Stomach (tissue), 9 donors: ENCODE measurements around the gene CTCF. TPM values are rescaled to one million over a fixed set of nuclear protein-coding genes. Genes with fewer than 3 reads are reported as not detected.

ENCODE experiments used
- DNase-seq, 2 donors: peaks; one replicate each; pipeline versions ENCODE4 v3.0.0 to v3.0.0-alpha.2; 2013 to 2019
- H3K27ac ChIP-seq, 5 donors: fragments of 200-600 bp in 4 of 5; sonication (generic) in 4 of 5; one replicate each; pipeline ENCODE4 v1.5.1; 2013 to 2019; ENCODE audit warnings: mild to moderate bottlenecking in 1 of 5, moderate library complexity in 1 of 5
- H3K27me3 ChIP-seq, 3 donors: fragments of 200-600 bp; sonication (generic); one replicate each; pipeline ENCODE4 v1.5.1; 2017 to 2019; ENCODE audit warnings: mixed run types in 1 of 3
- H3K36me3 ChIP-seq, 4 donors: fragments of 200-600 bp; sonication (generic); 1 replicate in 3 of 4; 2 replicates in 1 of 4; pipeline ENCODE4 v1.5.1; 2016 to 2019
- H3K4me1 ChIP-seq, 4 donors: fragments of 200-600 bp; sonication (generic); one replicate each; pipeline ENCODE4 v1.5.1; 2016 to 2019
- H3K4me3 ChIP-seq, 4 donors: fragments of 200-600 bp; sonication (generic) in 3 of 4; one replicate each; pipeline ENCODE4 v1.5.1; 2016 to 2019; ENCODE audit warnings: mild to moderate bottlenecking in 1 of 4
- H3K9me3 ChIP-seq, 4 donors: fragments of 200-600 bp; sonication (generic); one replicate each; pipeline ENCODE4 v1.5.1; 2016 to 2019
- EP300 ChIP-seq: sonication (generic); formaldehyde crosslinking; IDR thresholded peaks from one replicate; pipeline ENCODE4 v1.6.1; 2017; ENCODE audit warnings: antibody characterized with exemption
- POLR2A ChIP-seq, 4 donors: fragments of 450-650 bp; IDR thresholded peaks; one replicate each; pipeline ENCODE4 v1.6.1; 2016; ENCODE audit warnings: antibody characterized with exemption in 4 of 4, control low read depth in 2 of 4, mild to moderate bottlenecking in 1 of 4, moderate library complexity in 1 of 4
- POLR2AphosphoS5 ChIP-seq, 3 donors: sonication (generic); formaldehyde crosslinking; IDR thresholded peaks; one replicate each; pipeline ENCODE4 v1.6.1; 2016; ENCODE audit warnings: antibody characterized with exemption in 3 of 3
- WGBS, 5 donors: extraction: QIAGEN DNeasy Blood & Tissue Kit in 3 of 5; methylation state at CpG; one replicate each; pipeline versions ENCODE4 v1.1.5 to v1.1.7; 2013 to 2018; 5-methylcytosine and 5-hydroxymethylcytosine counted together
- intact Hi-C: fragments of 100-400 bp; cut with DNase I; formaldehyde crosslinking; loops from one replicate; pipeline ENCODE4 v1.15.1; 2023; ENCODE audit warnings: low total_unique reads
- polyA plus RNA-seq, 3 donors: library from polyadenylated mRNA; stranded (reverse); fragments of 200-250 nt; gene quantifications; one replicate each; pipeline ENCODE4 v1.2.3, GENCODE V29; 2013
- total RNA-seq, 5 donors: library from RNA; depleted of rRNA; stranded (reverse); fragments of >200 nt; gene quantifications; one replicate each; pipeline versions ENCODE4 v1.1.0 to v1.2.3, GENCODE V29; 2014 to 2016
- TF ChIP-seq, protein P1 (sequence below), 7 experiments: fragments of 450-650 bp in 4 of 7; fragments of 200-600 bp in 3 of 7; sonication (generic) in 3 of 7; IDR thresholded peaks; one replicate each; pipeline ENCODE4 v1.5.1; 2016 to 2019; ENCODE audit warnings: antibody characterized with exemption in 7 of 7, control low read depth in 2 of 7, mild to moderate bottlenecking in 1 of 7
- donor health status: healthy with polysubstance abuse.
- donor health status: Bipolar disorder and iron deficiency.
- donor health status: healthy.

Gene CTCF
- total and polyA plus RNA-seq, 8 donors, result 15.0 to 47.3 (median 33.4) TPM

DNA sequence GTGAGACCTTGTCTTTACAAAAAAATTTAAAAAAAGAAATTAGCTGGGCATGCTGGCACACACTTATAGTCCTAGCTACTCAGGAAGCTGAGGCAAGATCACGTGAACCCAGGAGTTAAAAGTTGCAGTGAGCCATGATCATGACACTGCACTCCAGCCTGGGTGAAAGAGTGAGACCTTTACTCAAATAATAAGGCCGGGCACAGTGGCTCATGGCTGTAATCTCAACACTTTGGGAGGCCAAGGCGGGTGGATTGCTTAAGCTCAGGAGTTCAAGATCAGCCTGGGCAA, 45.2 kb upstream of the CTCF start:
- Histone ChIP-seq H3K4me1 (peaks cover 0 to 24% (median 11%) of the 10 kb centered on the region in 4 donors), H3K9me3 (no peaks in the 10 kb centered on the region), H3K4me3 (no peak overlapping the region), H3K27me3 (no peaks in the 10 kb centered on the region), H3K27ac (no peak overlapping the region), H3K36me3 (no peaks in the 10 kb centered on the region)
- intact Hi-C loops, result loop anchor here (5.0 kb wide), 1 partner anchor 125 kb away; no protein-coding TSS in a partner anchor
- no peak for DNase-seq
- 71 to 83% (median 77%) methylated on average over 3 of the region's 3 CpGs for WGBS, 5 donors
- no peak for TF ChIP-seq POLR2A (IDR thresholded peaks at IDR 0.05)
- TF ChIP-seq EP300, result no peak
- TF ChIP-seq POLR2AphosphoS5 (IDR thresholded peaks at IDR 0.05), result no peak
- TF ChIP-seq, protein P1, sequence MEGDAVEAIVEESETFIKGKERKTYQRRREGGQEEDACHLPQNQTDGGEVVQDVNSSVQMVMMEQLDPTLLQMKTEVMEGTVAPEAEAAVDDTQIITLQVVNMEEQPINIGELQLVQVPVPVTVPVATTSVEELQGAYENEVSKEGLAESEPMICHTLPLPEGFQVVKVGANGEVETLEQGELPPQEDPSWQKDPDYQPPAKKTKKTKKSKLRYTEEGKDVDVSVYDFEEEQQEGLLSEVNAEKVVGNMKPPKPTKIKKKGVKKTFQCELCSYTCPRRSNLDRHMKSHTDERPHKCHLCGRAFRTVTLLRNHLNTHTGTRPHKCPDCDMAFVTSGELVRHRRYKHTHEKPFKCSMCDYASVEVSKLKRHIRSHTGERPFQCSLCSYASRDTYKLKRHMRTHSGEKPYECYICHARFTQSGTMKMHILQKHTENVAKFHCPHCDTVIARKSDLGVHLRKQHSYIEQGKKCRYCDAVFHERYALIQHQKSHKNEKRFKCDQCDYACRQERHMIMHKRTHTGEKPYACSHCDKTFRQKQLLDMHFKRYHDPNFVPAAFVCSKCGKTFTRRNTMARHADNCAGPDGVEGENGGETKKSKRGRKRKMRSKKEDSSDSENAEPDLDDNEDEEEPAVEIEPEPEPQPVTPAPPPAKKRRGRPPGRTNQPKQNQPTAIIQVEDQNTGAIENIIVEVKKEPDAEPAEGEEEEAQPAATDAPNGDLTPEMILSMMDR (IDR thresholded peaks at IDR 0.05), result no peak

DNA sequence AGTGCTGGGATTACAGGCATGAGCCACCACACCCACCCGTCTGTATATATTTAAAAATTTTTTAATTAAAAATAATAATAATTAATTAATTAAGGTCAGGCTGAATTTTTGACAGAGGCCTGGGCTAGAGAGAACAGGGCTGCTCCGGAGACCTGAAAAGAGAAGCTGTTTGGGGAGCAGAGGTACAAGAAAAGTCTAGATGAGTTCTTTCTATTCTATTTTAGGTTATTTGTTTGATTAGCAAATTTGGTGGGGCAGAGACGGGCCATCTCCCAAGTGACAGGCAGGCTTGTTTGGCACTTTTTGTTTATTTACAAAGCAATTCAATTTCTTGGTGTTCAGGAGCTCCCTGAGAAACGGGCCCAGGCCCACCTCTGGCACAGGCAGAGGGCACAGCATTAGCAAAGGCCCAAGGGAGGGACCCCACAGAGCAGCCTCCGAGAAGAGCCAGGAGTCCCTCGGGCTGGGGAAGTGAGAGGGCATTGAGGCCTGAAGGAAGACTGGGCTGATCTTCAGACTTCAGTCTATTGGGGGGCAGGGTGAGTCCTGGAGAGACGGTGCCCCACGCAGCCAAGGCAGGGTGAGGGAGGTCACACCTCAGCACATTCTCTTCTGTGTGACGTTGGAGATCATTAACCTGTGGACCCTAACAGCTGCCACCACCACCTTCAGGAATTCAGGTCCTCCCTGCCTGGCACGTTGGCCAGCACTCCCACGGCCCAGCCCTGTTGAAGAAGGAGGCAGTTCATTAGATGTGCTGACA, 44.5 kb upstream of the CTCF start:
- intact Hi-C loops, result loop anchor here (5.0 kb wide), 1 partner anchor 124 kb away; no protein-coding TSS in a partner anchor
- Histone ChIP-seq H3K36me3 (no peaks in the 10 kb centered on the region), H3K9me3 (no peaks in the 10 kb centered on the region), H3K4me3 (no peak overlapping the region), H3K27ac (peak overlapping the region in 1 of 5 donors; percentile 46), H3K4me1 (peaks cover 0 to 24% (median 11%) of the 10 kb centered on the region in 4 donors), H3K27me3 (no peaks in the 10 kb centered on the region)
- DNase-seq, result no peak
- WGBS, 5 donors, result 60 to 69% (median 65%) methylated on average over 10 to 11 of the region's 11 CpGs
- TF ChIP-seq EP300 (no peak), POLR2A (IDR thresholded peaks at IDR 0.05) (no peak), POLR2AphosphoS5 (IDR thresholded peaks at IDR 0.05) (no peak)
- TF ChIP-seq, protein P1 (IDR thresholded peaks at IDR 0.05), result no peak

DNA sequence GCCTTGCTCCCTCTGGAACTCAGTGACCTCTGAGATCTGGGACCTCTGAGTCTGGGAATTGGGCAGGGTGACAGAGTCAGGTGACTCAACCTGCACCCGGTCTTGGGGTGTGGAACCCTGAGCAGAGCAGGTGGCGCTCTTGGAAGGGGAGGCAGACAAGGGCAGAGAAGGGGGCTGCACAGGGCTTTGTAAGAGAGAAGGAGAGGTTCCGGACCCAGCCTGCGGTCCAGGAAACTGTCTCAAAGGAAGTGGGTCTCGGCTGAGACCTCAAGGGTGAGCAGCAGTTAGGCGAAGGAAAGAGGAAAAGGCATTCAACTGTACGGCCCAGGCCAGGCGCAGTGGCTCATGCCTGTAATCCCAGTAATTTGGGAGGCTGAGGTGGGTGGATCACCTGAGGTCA, 43.6 kb upstream of the CTCF start:
- H3K27ac ChIP-seq, result peak overlapping the region in 1 of 5 donors; percentile 46
- intact Hi-C loops, result loop anchor here (5.0 kb wide), 1 partner anchor 124 kb away; no protein-coding TSS in a partner anchor
- peak overlapping the region in 1 of 4 donors; percentile 26 for H3K4me3 ChIP-seq
- no peaks in the 10 kb centered on the region for H3K27me3 ChIP-seq
- H3K4me1 ChIP-seq, result peaks cover 0 to 24% (median 11%) of the 10 kb centered on the region in 4 donors
- H3K36me3 ChIP-seq, result no peaks in the 10 kb centered on the region
- WGBS, 5 donors, result 69 to 84% (median 80%) methylated on average over 8 of the region's 8 CpGs
- H3K9me3 ChIP-seq, result no peaks in the 10 kb centered on the region
- DNase-seq, result no peak
- TF ChIP-seq POLR2A (IDR thresholded peaks at IDR 0.05) (no peak), EP300 (no peak), POLR2AphosphoS5 (IDR thresholded peaks at IDR 0.05) (no peak)
- TF ChIP-seq, protein P1 (IDR thresholded peaks at IDR 0.05), result no peak

DNA sequence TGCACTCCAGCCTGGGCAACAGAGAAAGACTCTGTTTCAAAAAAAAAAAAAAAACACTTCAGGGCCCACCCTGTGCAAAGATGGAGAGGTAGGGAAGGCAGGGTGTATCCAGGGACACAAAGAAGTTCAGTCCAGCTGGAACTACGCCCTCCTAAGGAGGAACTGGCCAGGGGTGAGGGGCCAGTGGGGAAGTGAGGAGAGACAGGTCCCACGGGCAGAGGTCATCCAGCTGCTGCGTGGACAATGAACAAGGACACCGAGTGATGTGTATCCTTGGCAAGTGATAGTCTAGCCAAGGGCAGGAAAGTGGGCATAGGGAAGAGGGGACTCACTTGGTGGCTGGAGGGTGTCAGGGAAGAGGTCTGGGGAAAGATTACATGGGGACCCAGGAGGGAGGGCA, 43.1 kb upstream of the CTCF start:
- Histone ChIP-seq H3K9me3 (no peaks in the 10 kb centered on the region), H3K4me3 (peak overlapping the region in 1 of 4 donors; percentile 26), H3K27me3 (no peaks in the 10 kb centered on the region), H3K36me3 (no peaks in the 10 kb centered on the region), H3K27ac (no peak overlapping the region), H3K4me1 (peaks cover 0 to 18% (median 9%) of the 10 kb centered on the region in 4 donors)
- WGBS, 5 donors, result 68 to 77% (median 72%) methylated on average over 4 of the region's 4 CpGs
- intact Hi-C loops, result loop anchor here (5.0 kb wide), 1 partner anchor 123 kb away; no protein-coding TSS in a partner anchor
- TF ChIP-seq EP300, result no peak
- TF ChIP-seq POLR2A (IDR thresholded peaks at IDR 0.05), result no peak
- TF ChIP-seq POLR2AphosphoS5 (IDR thresholded peaks at IDR 0.05), result no peak
- TF ChIP-seq, protein P1 (IDR thresholded peaks at IDR 0.05), result no peak
- DNase-seq, result no peak
